Measurements from ENCODE around the gene DRAXIN. TPM values are rescaled to one million over a fixed set of nuclear protein-coding genes. Genes with fewer than 3 reads are reported as not detected.

Gene DRAXIN
- total and polyA plus RNA-seq, 4 donors, result 0.04 to 0.31 (median 0.14) TPM

DNA sequence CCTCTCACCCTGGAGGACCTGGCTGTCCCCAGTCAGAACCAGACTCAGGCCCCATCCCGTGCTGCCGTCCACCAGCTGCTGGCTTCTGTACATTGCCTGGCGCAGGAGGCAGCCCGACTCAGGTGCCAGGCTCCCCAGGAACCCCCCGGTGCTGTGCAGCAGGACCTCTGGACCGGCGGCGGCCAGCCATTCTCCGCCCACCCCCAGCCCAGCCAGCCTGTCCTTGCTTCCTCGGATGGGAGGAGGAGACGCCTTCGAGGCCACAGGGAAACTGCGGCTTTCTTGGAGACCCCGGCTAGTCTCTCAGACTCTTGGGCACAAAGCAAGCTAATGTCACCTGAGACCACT is 74.9 kb downstream of the DRAXIN start:
- Histone ChIP-seq H3K36me3 (ENCODE audit: control insufficient read depth in 4 of 4, insufficient read depth in 4 of 4, low read length in 4 of 4) (no peaks in the 10 kb centered on the region), H3K27me3 (ENCODE audit: control insufficient read depth in 3 of 3, insufficient read depth in 3 of 3, low read length in 2 of 3) (peaks cover 0 to 10% (median 0%) of the 10 kb centered on the region in 3 donors), H3K4me1 (ENCODE audit: control insufficient read depth in 5 of 5, insufficient read depth in 5 of 5, low read length in 5 of 5) (peaks cover 0 to 6% (median 0%) of the 10 kb centered on the region in 5 donors), H3K9me3 (ENCODE audit: control insufficient read depth in 4 of 4, insufficient read depth in 3 of 4, low read length in 3 of 4) (peaks cover 0 to 4% (median 0%) of the 10 kb centered on the region in 4 donors), H3K27ac (ENCODE audit: low read depth in 1 of 2, low read length in 1 of 2) (no peak overlapping the region), H3K4me3 (no peak overlapping the region), H3K9ac (ENCODE audit: insufficient read depth in 1 of 2, low read length in 2 of 2) (no peak overlapping the region)
- WGBS, 2 donors, result 80 to 94% methylated on average over 14 of the region's 14 CpGs
- no peak for DNase-seq
- TF ChIP-seq CTCF (IDR thresholded peaks at IDR 0.05; ENCODE audit: control extremely low read depth, extremely low read depth), result no peak
- ATAC-seq (ENCODE audit: insufficient read depth, low FRiP score), result no peak

DNA sequence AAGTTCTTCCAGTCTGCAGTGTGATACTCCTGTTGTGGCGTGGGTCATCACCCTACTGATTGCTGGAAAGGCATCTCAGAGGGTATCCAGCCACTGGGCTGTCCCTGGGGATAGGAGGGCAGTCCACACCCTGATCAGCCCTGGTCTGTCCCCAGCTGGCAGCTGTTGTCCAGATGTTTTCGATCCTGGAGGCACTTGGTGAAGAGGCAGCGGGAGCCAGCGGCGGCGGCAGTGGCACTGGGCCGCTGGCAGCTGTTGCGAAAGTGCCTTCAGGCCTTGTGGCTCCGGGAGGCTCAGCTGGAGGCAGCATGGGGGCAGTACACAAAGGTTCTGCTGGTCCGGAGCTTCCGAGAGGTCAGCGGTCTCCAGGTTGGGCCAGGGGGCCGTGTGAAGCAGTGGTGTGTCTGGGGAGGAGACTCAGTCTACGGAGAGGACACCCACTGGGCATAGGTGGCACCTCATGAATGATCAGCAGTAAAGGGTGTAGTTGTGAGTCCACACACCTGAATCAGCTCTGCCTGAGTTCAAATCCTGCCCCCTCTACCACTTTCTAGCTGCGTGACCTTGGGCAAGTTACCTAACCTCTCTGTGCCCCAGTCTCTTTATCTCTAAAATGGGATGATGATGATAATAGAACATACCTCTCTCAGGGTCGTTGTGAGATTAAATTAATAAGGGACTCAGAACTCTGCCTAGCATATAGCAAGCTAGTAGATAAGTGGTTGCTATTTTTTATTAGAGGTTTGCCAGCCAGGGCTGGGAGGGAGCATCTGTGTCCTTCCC is 76.6 kb downstream of the DRAXIN start:
- WGBS, 2 donors, result 70 to 73% methylated on average over 16 of the region's 16 CpGs
- H3K27me3 ChIP-seq (ENCODE audit: control insufficient read depth in 3 of 3, insufficient read depth in 3 of 3, low read length in 2 of 3), result no peaks in the 10 kb centered on the region
- H3K4me3 ChIP-seq, result no peak overlapping the region
- no peak for ATAC-seq (ENCODE audit: insufficient read depth, low FRiP score)
- no peaks in the 10 kb centered on the region for H3K36me3 ChIP-seq (ENCODE audit: control insufficient read depth in 4 of 4, insufficient read depth in 4 of 4, low read length in 4 of 4)
- peaks cover 0 to 3% (median 0%) of the 10 kb centered on the region in 5 donors for H3K4me1 ChIP-seq (ENCODE audit: control insufficient read depth in 5 of 5, insufficient read depth in 5 of 5, low read length in 5 of 5)
- peak; percentile 40 to 52 (median 50) for DNase-seq
- H3K9ac ChIP-seq (ENCODE audit: insufficient read depth in 1 of 2, low read length in 2 of 2), result no peak overlapping the region
- H3K27ac ChIP-seq (ENCODE audit: low read depth in 1 of 2, low read length in 1 of 2), result no peak overlapping the region
- TF ChIP-seq CTCF (IDR thresholded peaks at IDR 0.05; ENCODE audit: control extremely low read depth, extremely low read depth), result no peak
- no peaks in the 10 kb centered on the region for H3K9me3 ChIP-seq (ENCODE audit: control insufficient read depth in 4 of 4, insufficient read depth in 3 of 4, low read length in 3 of 4)

DNA sequence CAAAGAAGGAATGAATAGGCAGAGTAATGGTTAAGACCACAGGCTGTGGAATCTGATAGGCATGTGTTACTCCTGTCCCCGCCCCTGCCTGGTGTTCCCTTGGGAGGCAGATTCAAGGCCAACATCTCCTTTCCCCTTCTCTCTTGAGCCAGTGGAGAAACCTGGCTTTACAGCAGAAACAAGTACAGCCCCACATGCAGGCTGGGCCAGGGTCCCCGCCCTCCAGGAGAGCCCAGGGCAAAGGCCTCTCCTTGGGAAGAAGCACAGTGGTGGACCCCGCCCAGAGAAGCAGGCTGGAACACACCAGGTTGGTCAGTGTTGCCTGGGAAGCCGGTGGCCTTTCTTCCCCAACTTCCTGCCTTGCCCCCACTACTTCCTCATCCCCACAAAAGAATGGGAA is 77.3 kb downstream of the DRAXIN start:
- H3K4me3 ChIP-seq, result no peak overlapping the region
- H3K9ac ChIP-seq (ENCODE audit: insufficient read depth in 1 of 2, low read length in 2 of 2), result no peak overlapping the region
- 62 to 63% methylated on average over 4 of the region's 4 CpGs for WGBS, 2 donors
- no peak for ATAC-seq (ENCODE audit: insufficient read depth, low FRiP score)
- H3K27ac ChIP-seq (ENCODE audit: low read depth in 1 of 2, low read length in 1 of 2), result no peak overlapping the region
- peaks cover 0 to 3% (median 0%) of the 10 kb centered on the region in 5 donors for H3K4me1 ChIP-seq (ENCODE audit: control insufficient read depth in 5 of 5, insufficient read depth in 5 of 5, low read length in 5 of 5)
- no peaks in the 10 kb centered on the region for H3K36me3 ChIP-seq (ENCODE audit: control insufficient read depth in 4 of 4, insufficient read depth in 4 of 4, low read length in 4 of 4)
- H3K27me3 ChIP-seq (ENCODE audit: control insufficient read depth in 3 of 3, insufficient read depth in 3 of 3, low read length in 2 of 3), result no peaks in the 10 kb centered on the region
- no peak for DNase-seq
- H3K9me3 ChIP-seq (ENCODE audit: control insufficient read depth in 4 of 4, insufficient read depth in 3 of 4, low read length in 3 of 4), result no peaks in the 10 kb centered on the region
- TF ChIP-seq CTCF (IDR thresholded peaks at IDR 0.05; ENCODE audit: control extremely low read depth, extremely low read depth), result no peak
